SH-SY5Y (cell line): ENCODE data around the gene TMED1.

Experiments
- GATA2 ChIP-seq: IDR thresholded peaks from 2 replicates; pipeline ENCODE4 v1.6.1; 2011; ENCODE audit warnings: mild to moderate bottlenecking, low read depth, low read length
- GATA3 ChIP-seq: IDR thresholded peaks from 2 replicates; pipeline ENCODE4 v1.6.1; 2011; ENCODE audit warnings: low read depth, mild to moderate bottlenecking, low read length, moderate library complexity

- TF ChIP-seq GATA2 (no peak), GATA3 (no peak)
Observed at GRCh38 chr19:10805758-10806247, 30.2 kb downstream of the TMED1 start.
